Endodermal cell (in vitro differentiated cells): ENCODE results near the gene CPNE2. TPM values are rescaled to one million over a fixed set of nuclear protein-coding genes. Genes with fewer than 3 reads are reported as not detected.

Experiments
- DNase-seq: peaks from one replicate; pipeline ENCODE4 v3.0.0-alpha.2; 2017
- H3K27ac ChIP-seq: 2 replicates; pipeline ENCODE4 v1.5.1; 2013; ENCODE audit warnings: mild to moderate bottlenecking, low read depth, low read length, moderate library complexity
- H3K27me3 ChIP-seq: 2 replicates; pipeline ENCODE4 v1.6.1; 2013; ENCODE audit warnings: mild to moderate bottlenecking, low read length, moderate library complexity; ENCODE audit not compliant: insufficient read depth, control insufficient read depth, poor library complexity, severe bottlenecking
- H3K36me3 ChIP-seq: 2 replicates; pipeline ENCODE4 v1.7.0; 2013; ENCODE audit warnings: mild to moderate bottlenecking, low read length, moderate library complexity; ENCODE audit not compliant: control insufficient read depth, insufficient read depth
- H3K4me1 ChIP-seq: one replicate; pipeline ENCODE4 v1.7.0; 2013; ENCODE audit warnings: low read length; ENCODE audit not compliant: control insufficient read depth, insufficient read depth
- H3K4me3 ChIP-seq: 2 replicates; pipeline ENCODE4 v1.5.1; 2013; ENCODE audit warnings: mild to moderate bottlenecking, low read length, moderate library complexity
- H3K9ac ChIP-seq: 2 replicates; pipeline ENCODE4 v1.6.1; 2013; ENCODE audit warnings: mild to moderate bottlenecking, low read length, moderate library complexity; ENCODE audit not compliant: poor library complexity, severe bottlenecking; ENCODE audit errors: extremely low read depth
- H3K9me3 ChIP-seq: 2 replicates; pipeline ENCODE4 v1.6.1; 2013; ENCODE audit warnings: mild to moderate bottlenecking, low read length, moderate library complexity; ENCODE audit not compliant: control insufficient read depth
- H3K27ac Mint-ChIP-seq: 2 replicates; pipeline ENCODE4 v1.8.0; 2020; ENCODE audit warnings: mixed read lengths
- H3K27me3 Mint-ChIP-seq: 2 replicates; pipeline ENCODE4 v1.8.0; 2021; ENCODE audit warnings: mild to moderate bottlenecking, mixed read lengths; ENCODE audit not compliant: insufficient read depth
- H3K36me3 Mint-ChIP-seq: 2 replicates; pipeline ENCODE4 v1.8.0; 2020; ENCODE audit warnings: low read depth, mixed read lengths
- H3K4me1 Mint-ChIP-seq: 2 replicates; pipeline ENCODE4 v1.8.0; 2020; ENCODE audit warnings: mixed read lengths
- H3K4me3 Mint-ChIP-seq: 2 replicates; pipeline ENCODE4 v1.8.0; 2020; ENCODE audit warnings: mild to moderate bottlenecking, moderate library complexity, mixed read lengths
- H3K9me3 Mint-ChIP-seq: 2 replicates; pipeline ENCODE4 v1.8.0; 2020; ENCODE audit warnings: mild to moderate bottlenecking, mixed read lengths
- CTCF ChIP-seq: fragments of 200-600 bp; sonication (generic); conservative IDR thresholded peaks from 2 replicates; pipeline ENCODE4 v1.5.0; 2021; ENCODE audit warnings: antibody characterized with exemption, mild to moderate bottlenecking
- WGBS, 2 experiments: methylation state at CpG; one replicate each; pipeline versions ENCODE4 v1.1.5 to v1.1.7; 2013; ENCODE audit warnings: missing lambda C conversion rate in 2 of 2, mixed read lengths in 1 of 2; ENCODE audit not compliant: insufficient coverage in 1 of 2, insufficient read length in 1 of 2; 5-methylcytosine and 5-hydroxymethylcytosine counted together
- total RNA-seq, 2 donors: library from RNA; stranded (reverse); fragmentation: NEBNext Ultra II Directional in 1 of 2; extraction: Animal tissue kit (Norgen Biotek cat#: 25700) in 1 of 2; gene quantifications; 2 replicates in 1 of 2; 3 replicates in 1 of 2; pipeline ENCODE4 v1.2.1, GENCODE V29; 2021

Gene CPNE2
- total RNA-seq, 2 donors from 2014 or later, result 12.3 to 16.6 TPM

GRCh38 chr16:57192146-57192545 lies 99.8 kb downstream of the CPNE2 start:
- H3K27ac ChIP-seq, result no peak overlapping the region
- H3K4me3 ChIP-seq, result no peak overlapping the region
- H3K4me1 ChIP-seq, result peaks cover 4% of the 10 kb centered on the region
- no peaks in the 10 kb centered on the region for H3K27me3 ChIP-seq
- Mint-ChIP-seq H3K27ac (no peak overlapping the region), H3K4me3 (no peak overlapping the region), H3K27me3 (no peaks in the 10 kb centered on the region), H3K36me3 (peaks cover 13% of the 10 kb centered on the region), H3K9me3 (no peaks in the 10 kb centered on the region), H3K4me1 (peaks cover 41% of the 10 kb centered on the region)
- H3K9me3 ChIP-seq, result no peaks in the 10 kb centered on the region
- TF ChIP-seq CTCF, result no peak
- 96 to 98% methylated on average over 2 of the region's 3 CpGs for WGBS, 2 experiments
- no peak for DNase-seq
- H3K9ac ChIP-seq, result no peak overlapping the region
- peaks cover 27% of the 10 kb centered on the region for H3K36me3 ChIP-seq

GRCh38 chr16:57192720-57193486 lies 100.5 kb downstream of the CPNE2 start:
- Mint-ChIP-seq H3K27ac (no peak overlapping the region), H3K27me3 (no peaks in the 10 kb centered on the region), H3K4me1 (peaks cover 38% of the 10 kb centered on the region), H3K9me3 (no peaks in the 10 kb centered on the region), H3K36me3 (peaks cover 13% of the 10 kb centered on the region), H3K4me3 (no peak overlapping the region)
- no peak overlapping the region for H3K4me3 ChIP-seq
- 82 to 100% methylated on average over 2 to 7 of the region's 7 CpGs for WGBS, 2 experiments
- no peak overlapping the region for H3K9ac ChIP-seq
- H3K27ac ChIP-seq, result no peak overlapping the region
- no peak for DNase-seq
- peaks cover 27% of the 10 kb centered on the region for H3K36me3 ChIP-seq
- peaks cover 4% of the 10 kb centered on the region for H3K4me1 ChIP-seq
- H3K9me3 ChIP-seq, result no peaks in the 10 kb centered on the region
- H3K27me3 ChIP-seq, result no peaks in the 10 kb centered on the region
- TF ChIP-seq CTCF, result no peak

- Mint-ChIP-seq H3K9me3 (peaks cover 5% of the 10 kb centered on the region), H3K27ac (no peak overlapping the region), H3K4me3 (no peak overlapping the region), H3K27me3 (no peaks in the 10 kb centered on the region), H3K4me1 (peaks cover 40% of the 10 kb centered on the region), H3K36me3 (peaks cover 21% of the 10 kb centered on the region)
- TF ChIP-seq CTCF, result no peak
- H3K4me1 ChIP-seq, result peaks cover 4% of the 10 kb centered on the region
- H3K36me3 ChIP-seq, result peaks cover 29% of the 10 kb centered on the region
- no peak overlapping the region for H3K27ac ChIP-seq
- H3K9me3 ChIP-seq, result no peaks in the 10 kb centered on the region
- no peaks in the 10 kb centered on the region for H3K27me3 ChIP-seq
- H3K4me3 ChIP-seq, result no peak overlapping the region
- DNase-seq, result no peak
- no peak overlapping the region for H3K9ac ChIP-seq
Observed at GRCh38 chr16:57194512-57194911, 102.1 kb downstream of the CPNE2 start.
